DMS 273 treated with DMSO at 0.1 percent for 48 hours (cell line): Measurements from ENCODE around the gene CASS4.
A peak's percentile ranks its signal among the peaks of the same experiment; 100 is the strongest.

ENCODE experiments used
- DNase-seq: peaks from one replicate; lab custom pipeline; 2025; lab: John Stamatoyannopoulos, UW

CASS4 gene

DNA sequence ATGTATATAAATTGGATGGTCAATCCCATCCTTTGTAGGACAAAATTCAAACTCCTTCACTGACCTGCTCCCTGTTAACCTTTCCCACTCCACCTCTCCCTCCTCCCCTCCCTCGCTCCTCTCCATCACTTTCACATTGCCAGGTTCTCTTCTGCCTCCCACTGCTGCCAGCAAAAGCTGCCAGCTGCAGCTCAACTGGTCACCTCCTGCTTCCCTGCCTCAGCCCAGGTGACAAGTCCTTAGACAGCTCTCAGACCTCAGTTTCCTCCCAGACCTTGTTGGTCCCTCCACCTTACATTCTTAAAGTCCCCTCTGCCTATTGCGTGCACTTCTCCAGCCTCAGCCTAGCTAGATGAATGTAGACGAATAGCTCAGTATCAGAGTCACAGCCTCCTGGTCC is 33.1 kb downstream of the CASS4 start:
- no peak for DNase-seq

DNA sequence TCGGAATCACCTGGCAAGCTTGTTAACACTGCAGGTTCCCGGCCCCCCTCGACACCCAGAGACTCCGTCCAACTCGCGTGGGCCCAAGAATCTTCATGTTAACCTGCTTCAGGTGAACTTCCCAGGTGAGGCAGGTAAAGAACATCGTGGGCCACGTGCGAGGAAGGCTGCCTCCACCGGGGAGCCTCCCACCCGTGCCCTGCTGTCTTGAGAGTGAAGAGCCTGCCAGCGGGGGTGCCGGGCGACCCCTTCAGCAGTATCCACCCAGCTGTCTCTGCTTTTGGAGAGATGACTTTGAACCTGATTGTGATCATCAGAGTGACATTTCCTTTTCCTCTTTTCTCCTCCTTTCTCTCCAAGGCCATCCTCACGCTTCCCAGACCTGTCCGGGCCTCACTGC is 33.5 kb downstream of the CASS4 start:
- no peak for DNase-seq

DNA sequence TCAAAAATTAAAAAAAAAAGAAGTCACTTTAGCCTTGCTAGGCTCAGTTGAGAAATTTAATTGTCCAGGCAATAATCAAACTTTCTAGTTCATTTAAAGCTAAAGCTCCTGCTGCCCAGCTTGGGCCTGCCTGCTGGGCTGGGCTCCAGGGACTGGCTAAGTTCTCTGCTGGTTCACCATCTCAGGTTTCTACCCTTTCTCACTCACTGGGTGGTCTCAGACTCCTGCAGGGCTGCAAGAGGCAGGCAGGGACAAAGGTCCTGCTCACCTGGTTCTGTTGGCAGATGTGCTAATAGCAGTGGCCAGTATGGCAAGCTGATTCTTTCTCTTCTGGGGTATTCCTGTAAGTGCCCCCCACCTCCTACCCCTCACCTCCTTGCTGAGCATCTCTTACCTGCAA is 35.2 kb downstream of the CASS4 start:
- no peak for DNase-seq

DNA sequence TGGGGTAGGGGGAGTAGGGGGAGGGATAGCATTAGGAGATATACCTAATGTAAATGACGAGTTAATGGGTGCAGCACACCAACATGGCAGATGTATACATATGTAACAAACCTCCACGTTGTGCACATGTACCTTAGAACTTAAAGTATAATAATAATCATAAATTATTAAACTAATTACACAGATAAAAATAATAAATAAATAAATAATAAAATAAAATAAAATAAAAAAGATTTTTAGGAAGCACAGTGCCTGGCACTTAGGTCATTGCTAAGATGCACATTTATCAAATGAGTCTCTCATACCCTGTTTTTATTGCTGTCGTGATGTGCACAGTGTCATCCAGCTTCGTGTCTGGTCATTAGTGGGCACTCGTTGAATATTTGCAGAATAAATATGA is 37.4 kb downstream of the CASS4 start:
- DNase-seq: no peak

- no peak for DNase-seq
Observed at GRCh38 chr20:56451056-56451765, 39.2 kb downstream of the CASS4 start.

GRCh38 chr20:56453352-56453751 is 41.3 kb downstream of the CASS4 start:
- no peak for DNase-seq

DNA sequence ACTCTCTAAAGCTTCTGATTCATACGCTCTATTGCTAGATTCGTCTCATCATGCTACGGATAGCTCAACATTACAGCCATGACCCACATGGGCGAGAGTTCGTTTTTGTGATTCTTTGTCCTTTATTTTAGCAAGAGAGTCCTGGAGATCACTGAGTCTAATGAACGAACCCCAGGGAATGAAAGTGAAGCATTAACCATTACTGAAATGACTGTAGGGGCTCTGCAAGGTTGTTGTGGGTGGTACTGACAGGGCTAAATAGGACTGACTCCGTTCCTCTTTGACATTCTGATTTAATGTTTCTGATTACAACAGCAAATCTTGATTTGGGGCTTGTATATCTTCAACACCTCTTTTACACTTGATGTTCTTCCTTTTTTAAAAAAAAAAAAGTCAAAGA is 42.7 kb downstream of the CASS4 start:
- no peak for DNase-seq

DNA sequence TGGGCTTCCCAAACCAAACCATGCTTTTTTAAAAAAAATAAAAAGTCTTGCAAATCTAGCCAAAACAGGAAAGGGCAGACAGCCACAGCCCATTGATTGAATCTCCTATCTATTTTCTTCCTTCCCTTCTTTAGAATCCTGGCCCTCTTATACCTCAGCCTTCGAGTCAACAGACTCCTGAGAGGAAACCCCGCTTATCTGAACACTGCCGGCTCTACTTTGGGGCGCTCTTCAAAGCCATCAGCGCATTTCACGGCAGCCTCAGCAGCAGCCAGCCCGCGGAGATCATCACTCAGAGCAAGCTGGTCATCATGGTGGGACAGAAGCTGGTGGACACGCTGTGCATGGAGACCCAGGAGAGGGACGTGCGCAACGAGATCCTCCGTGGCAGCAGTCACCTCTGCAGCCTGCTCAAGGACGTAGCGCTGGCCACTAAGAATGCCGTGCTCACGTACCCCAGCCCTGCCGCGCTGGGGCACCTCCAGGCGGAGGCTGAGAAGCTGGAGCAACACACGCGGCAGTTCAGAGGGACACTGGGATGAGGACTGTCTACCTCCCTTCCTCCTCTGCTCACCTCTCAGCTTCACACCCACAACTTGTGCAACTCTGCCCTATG is 46.3 kb downstream of the CASS4 start:
- no peak for DNase-seq

- DNase-seq: no peak
Observed at GRCh38 chr20:56460459-56460858, 48.4 kb downstream of the CASS4 start.

GRCh38 chr20:56461576-56461975 is 49.5 kb downstream of the CASS4 start:
- DNase-seq: no peak

GRCh38 chr20:56463428-56463827 is 51.4 kb downstream of the CASS4 start:
- no peak for DNase-seq

- DNase-seq: no peak
Observed at GRCh38 chr20:56465997-56466396, 53.9 kb downstream of the CASS4 start.

GRCh38 chr20:56467968-56468315 is 55.9 kb downstream of the CASS4 start:
- DNase-seq: no peak

- DNase-seq: peak; percentile 80
Observed at GRCh38 chr20:56468316-56469076, 56.4 kb downstream of the CASS4 start, which contains the start of gene RTF2. RTF2 (plus strand) TSS chr20:56468627; CDS start chr20:56468698, 71 bp downstream.

DNA sequence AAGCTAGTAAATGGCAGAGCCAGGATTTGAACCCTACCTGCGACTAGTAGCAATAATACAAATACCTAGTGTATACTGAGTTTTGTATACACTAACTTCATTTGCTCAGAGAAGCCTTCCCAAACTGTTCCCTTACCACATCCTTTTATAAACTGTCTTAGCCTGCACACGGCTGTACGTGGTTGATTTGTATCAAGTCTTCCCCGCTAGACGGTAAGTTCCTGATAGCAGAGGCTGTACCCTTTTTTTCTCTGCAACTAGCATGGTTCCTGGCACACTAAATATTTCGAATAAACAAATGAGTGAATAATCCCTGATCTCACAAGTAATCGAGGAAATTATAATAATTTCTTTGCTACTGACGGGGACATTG is 57.0 kb downstream of the CASS4 start:
- DNase-seq: no peak

GRCh38 chr20:56483970-56484369 is 71.9 kb downstream of the CASS4 start:
- DNase-seq: no peak

- no peak for DNase-seq
Observed at GRCh38 chr20:56487216-56487615, 75.2 kb downstream of the CASS4 start.

DNA sequence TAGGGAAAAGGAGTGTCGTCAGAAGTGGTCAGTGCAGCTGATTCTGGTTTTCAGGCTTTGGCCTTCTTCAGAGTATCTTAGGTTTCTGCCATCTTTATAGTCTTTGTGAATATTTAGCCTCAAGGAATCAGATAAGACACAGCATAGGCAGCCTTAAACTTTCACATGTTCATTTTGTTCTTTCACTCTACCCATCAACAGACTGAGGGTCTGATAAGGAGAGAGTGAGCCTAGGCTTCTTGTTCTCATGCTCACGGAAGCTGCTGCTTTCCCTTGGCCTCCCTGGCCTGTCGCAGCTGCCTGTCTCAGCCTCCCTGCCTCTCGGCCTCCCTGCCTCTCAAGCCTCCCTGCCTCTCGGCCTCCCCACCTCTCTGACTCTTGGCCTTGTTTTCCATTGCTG is 76.5 kb downstream of the CASS4 start:
- DNase-seq: no peak

GRCh38 chr20:56501116-56501515 is 89.1 kb downstream of the CASS4 start:
- DNase-seq: no peak

- no peak for DNase-seq
Observed at GRCh38 chr20:56503916-56504315, 91.9 kb downstream of the CASS4 start.

DNA sequence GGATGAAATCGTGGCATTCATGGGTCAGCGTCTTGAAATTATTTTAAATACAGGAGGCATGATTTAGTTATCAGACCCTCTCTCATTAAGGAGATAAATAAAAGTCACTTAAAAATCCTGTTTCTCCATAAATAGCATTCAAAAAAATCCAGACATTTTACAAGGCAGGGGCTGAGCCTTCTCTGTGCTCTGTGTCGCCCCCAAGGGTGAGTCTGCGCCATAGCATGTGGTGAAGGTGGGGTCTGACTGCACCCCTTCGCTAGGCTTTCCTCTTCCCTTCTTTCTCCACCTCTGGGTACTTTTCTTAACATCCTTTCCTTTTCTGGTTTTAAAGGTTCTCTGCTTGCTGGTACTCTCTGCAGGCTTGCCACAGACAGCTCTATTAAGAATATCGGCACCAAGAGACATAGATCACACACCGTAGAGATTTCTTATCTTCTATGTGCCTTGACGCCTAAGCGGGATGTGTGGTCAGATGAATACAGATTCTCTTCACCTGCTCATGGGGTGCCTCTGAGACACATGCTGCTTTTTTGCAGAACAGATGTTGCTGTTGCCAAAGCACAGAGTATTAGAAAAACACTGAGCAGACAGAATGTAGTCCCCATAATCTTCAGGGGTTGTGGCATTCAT is 92.4 kb downstream of the CASS4 start:
- no peak for DNase-seq

- DNase-seq: no peak
Observed at GRCh38 chr20:56506103-56506502, 94.0 kb downstream of the CASS4 start.
